Daoy (cell line): Measurements from ENCODE around the gene LPIN3. TPM values are rescaled to one million over a fixed set of nuclear protein-coding genes. Genes with fewer than 3 reads are reported as not detected.

ENCODE experiments used
- DNase-seq: peaks from one replicate; pipeline ENCODE4 v3.0.0-alpha.2; 2015; ENCODE audit warnings: low read depth
- total RNA-seq: library from RNA; depleted of rRNA; stranded (reverse); fragments of >200 nt; shearing (Covaris generic); gene quantifications from 2 replicates; pipeline ENCODE4 v1.2.3, GENCODE V29; 2014

LPIN3 gene
- total RNA-seq, 1 experiment from 2014 or later, result 0.06 TPM

GRCh38 chr20:41349266-41349665 lies 8.6 kb downstream of the LPIN3 start:
- DNase-seq, result no peak

- no peak for DNase-seq
Measured at GRCh38 chr20:41349943-41350342, 9.3 kb downstream of the LPIN3 start.

- DNase-seq, result no peak
Measured at GRCh38 chr20:41350408-41350962, 9.9 kb downstream of the LPIN3 start.

- DNase-seq, result no peak
Measured at GRCh38 chr20:41352106-41352505, 11.5 kb downstream of the LPIN3 start.

- no peak for DNase-seq
Measured at GRCh38 chr20:41352666-41353065, 12.0 kb downstream of the LPIN3 start.

GRCh38 chr20:41353530-41353929 lies 12.9 kb downstream of the LPIN3 start:
- no peak for DNase-seq

- no peak for DNase-seq
Measured at GRCh38 chr20:41355192-41355591, 14.6 kb downstream of the LPIN3 start.

GRCh38 chr20:41355598-41356203 lies 15.1 kb downstream of the LPIN3 start:
- no peak for DNase-seq

- no peak for DNase-seq
Measured at GRCh38 chr20:41356951-41357350, 16.3 kb downstream of the LPIN3 start.

- DNase-seq, result no peak
Measured at GRCh38 chr20:41357424-41358163, 17.0 kb downstream of the LPIN3 start.

GRCh38 chr20:41358230-41358629 lies 17.6 kb downstream of the LPIN3 start:
- DNase-seq, result no peak

GRCh38 chr20:41358717-41359116 lies 18.1 kb downstream of the LPIN3 start:
- DNase-seq, result no peak

GRCh38 chr20:41359541-41360011 lies 19.0 kb downstream of the LPIN3 start:
- no peak for DNase-seq

- DNase-seq, result no peak
Measured at GRCh38 chr20:41360831-41361756, 20.5 kb downstream of the LPIN3 start.

GRCh38 chr20:41361757-41362747 lies 21.4 kb downstream of the LPIN3 start:
- no peak for DNase-seq

- DNase-seq, result no peak
Measured at GRCh38 chr20:41362748-41363140, 22.1 kb downstream of the LPIN3 start.

- DNase-seq, result no peak
Measured at GRCh38 chr20:41363601-41364000, 23.0 kb downstream of the LPIN3 start.

GRCh38 chr20:41364236-41364855 lies 23.7 kb downstream of the LPIN3 start:
- no peak for DNase-seq

- no peak for DNase-seq
Measured at GRCh38 chr20:41364967-41365765, 24.5 kb downstream of the LPIN3 start.
